HL-60 (cell line): ENCODE measurements around the gene BAIAP2L1.

Experiments used
- DNase-seq, 2 experiments: peaks; one replicate each; pipeline ENCODE4 v3.0.0-alpha.2; 2010 to 2020; ENCODE audit warnings: low read depth in 1 of 2, low spot score in 1 of 2
- H3K27ac ChIP-seq: fragments of 250-450 bp; sonication (Bioruptor Pico); replicated peaks from 2 replicates; pipeline ENCODE4 v1.5.1; 2020; ENCODE audit warnings: mild to moderate bottlenecking, moderate library complexity
- H3K27me3 ChIP-seq: fragments of 250-450 bp; sonication (Bioruptor Pico); 2 replicates; pipeline ENCODE4 v1.5.1; 2021; ENCODE audit warnings: mild to moderate bottlenecking, moderate library complexity; ENCODE audit not compliant: insufficient read depth, poor library complexity, severe bottlenecking
- H3K4me3 ChIP-seq: replicated peaks from 2 replicates; pipeline ENCODE4 v1.5.1; 2011; ENCODE audit warnings: mild to moderate bottlenecking, control low read depth, low read length; ENCODE audit not compliant: insufficient read depth
- GABPA ChIP-seq: IDR thresholded peaks from 2 replicates; pipeline ENCODE4 v1.6.1; 2012; ENCODE audit warnings: low read depth
- POLR2AphosphoS5 ChIP-seq: IDR thresholded peaks from 2 replicates; pipeline ENCODE4 v1.6.1; 2012; ENCODE audit warnings: low read depth
- SPI1 ChIP-seq: IDR thresholded peaks from 2 replicates; pipeline ENCODE4 v1.6.1; 2012; ENCODE audit warnings: low read depth, mild to moderate bottlenecking, borderline replicate concordance
- TF ChIP-seq, protein P1 (sequence below): IDR thresholded peaks from 2 replicates; pipeline ENCODE4 v1.6.1; 2012; ENCODE audit warnings: low read depth; ENCODE audit not compliant: insufficient replicate concordance
- TF ChIP-seq, protein P2 (sequence below): IDR thresholded peaks from one replicate; pipeline ENCODE4 v1.5.1; 2011; ENCODE audit warnings: low read length, control low read depth, inconsistent platforms; ENCODE audit not compliant: insufficient read depth

Gene BAIAP2L1

DNA sequence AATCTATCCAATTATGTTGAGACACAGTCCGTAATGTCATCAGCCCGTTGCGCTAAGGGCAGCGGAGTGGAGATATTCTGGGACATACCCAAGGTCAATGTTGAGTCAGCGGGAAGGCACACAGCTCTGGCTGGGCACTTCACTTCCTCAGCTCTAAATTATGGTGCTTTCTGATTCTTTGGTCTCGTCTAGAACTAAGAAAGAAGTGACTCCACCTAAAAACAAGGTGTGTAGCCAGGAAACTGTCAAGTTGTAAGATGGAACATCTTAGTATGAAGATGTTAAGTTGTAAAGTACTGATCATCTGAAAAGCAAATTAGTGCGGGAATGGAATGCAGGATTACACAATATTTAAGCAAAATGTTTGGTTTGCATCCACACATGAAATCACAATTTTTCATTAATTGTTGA, 43.1 kb downstream of the BAIAP2L1 start:
- no peak overlapping the region for H3K4me3 ChIP-seq
- no peak overlapping the region for H3K27ac ChIP-seq
- no peak for TF ChIP-seq POLR2AphosphoS5
- no peak for TF ChIP-seq GABPA
- no peak for TF ChIP-seq SPI1

DNA sequence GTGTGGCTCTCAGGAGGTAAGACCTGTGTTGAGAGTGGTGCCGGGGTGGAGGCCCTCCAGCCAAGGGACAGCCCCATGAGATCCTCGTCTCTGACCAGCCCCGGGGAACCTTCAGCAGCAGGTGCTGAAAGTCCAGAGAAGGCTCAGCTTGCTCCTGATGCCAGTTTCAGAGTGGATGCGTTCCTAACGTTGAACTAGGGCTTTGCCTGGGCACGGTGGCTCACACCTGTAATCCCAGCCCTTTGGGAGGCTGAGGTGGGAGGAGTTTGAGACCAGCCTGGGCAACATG, 45.7 kb downstream of the BAIAP2L1 start:
- no peak for TF ChIP-seq SPI1
- TF ChIP-seq, protein P1, sequence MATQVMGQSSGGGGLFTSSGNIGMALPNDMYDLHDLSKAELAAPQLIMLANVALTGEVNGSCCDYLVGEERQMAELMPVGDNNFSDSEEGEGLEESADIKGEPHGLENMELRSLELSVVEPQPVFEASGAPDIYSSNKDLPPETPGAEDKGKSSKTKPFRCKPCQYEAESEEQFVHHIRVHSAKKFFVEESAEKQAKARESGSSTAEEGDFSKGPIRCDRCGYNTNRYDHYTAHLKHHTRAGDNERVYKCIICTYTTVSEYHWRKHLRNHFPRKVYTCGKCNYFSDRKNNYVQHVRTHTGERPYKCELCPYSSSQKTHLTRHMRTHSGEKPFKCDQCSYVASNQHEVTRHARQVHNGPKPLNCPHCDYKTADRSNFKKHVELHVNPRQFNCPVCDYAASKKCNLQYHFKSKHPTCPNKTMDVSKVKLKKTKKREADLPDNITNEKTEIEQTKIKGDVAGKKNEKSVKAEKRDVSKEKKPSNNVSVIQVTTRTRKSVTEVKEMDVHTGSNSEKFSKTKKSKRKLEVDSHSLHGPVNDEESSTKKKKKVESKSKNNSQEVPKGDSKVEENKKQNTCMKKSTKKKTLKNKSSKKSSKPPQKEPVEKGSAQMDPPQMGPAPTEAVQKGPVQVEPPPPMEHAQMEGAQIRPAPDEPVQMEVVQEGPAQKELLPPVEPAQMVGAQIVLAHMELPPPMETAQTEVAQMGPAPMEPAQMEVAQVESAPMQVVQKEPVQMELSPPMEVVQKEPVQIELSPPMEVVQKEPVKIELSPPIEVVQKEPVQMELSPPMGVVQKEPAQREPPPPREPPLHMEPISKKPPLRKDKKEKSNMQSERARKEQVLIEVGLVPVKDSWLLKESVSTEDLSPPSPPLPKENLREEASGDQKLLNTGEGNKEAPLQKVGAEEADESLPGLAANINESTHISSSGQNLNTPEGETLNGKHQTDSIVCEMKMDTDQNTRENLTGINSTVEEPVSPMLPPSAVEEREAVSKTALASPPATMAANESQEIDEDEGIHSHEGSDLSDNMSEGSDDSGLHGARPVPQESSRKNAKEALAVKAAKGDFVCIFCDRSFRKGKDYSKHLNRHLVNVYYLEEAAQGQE, result no peak
- no peak for TF ChIP-seq GABPA
- H3K27ac ChIP-seq, result no peak overlapping the region
- no peak for DNase-seq
- no peak overlapping the region for H3K4me3 ChIP-seq
- H3K27me3 ChIP-seq, result no peaks in the 10 kb centered on the region

More for the DNA sequence above, 43.1 kb downstream of the BAIAP2L1 start:
- no peak for DNase-seq
- H3K27me3 ChIP-seq, result peaks cover 3% of the 10 kb centered on the region

DNA sequence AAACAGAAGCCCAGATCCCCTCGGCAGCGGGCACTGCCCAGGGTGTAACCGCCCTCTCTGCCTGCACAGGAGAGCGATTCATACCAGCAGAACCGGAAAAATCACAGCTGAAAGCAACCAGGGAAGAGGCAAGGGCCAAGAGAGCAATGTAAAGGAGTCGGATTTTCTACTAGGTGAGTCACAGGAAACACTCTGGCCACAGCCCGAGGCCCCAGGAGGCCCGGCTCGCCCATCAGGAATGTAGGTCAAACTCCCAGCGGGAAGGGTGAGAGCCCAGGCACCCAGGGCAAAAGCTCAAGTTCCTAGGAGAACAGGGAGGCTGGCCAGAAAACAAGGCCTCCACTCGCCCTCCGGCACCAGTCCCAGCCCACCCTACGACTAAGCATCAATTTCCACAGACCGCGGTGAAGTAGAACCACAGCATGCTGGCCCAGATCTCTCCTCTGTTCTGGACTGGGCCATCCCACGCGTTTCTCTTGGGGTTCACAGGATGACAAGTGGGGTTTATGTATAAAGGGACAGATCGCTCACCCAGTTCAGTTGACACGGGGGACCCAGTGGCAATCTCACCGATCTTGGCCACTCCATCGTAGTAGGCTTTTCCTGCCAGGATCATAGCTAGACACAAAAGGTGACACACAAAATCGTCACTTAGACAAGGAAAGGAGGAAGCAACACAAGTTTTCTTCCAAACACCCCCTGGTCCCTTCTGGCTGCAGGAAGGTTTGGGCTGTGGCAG, 46.2 kb downstream of the BAIAP2L1 start:
- no peaks in the 10 kb centered on the region for H3K27me3 ChIP-seq
- no peak for DNase-seq
- TF ChIP-seq, protein P2, sequence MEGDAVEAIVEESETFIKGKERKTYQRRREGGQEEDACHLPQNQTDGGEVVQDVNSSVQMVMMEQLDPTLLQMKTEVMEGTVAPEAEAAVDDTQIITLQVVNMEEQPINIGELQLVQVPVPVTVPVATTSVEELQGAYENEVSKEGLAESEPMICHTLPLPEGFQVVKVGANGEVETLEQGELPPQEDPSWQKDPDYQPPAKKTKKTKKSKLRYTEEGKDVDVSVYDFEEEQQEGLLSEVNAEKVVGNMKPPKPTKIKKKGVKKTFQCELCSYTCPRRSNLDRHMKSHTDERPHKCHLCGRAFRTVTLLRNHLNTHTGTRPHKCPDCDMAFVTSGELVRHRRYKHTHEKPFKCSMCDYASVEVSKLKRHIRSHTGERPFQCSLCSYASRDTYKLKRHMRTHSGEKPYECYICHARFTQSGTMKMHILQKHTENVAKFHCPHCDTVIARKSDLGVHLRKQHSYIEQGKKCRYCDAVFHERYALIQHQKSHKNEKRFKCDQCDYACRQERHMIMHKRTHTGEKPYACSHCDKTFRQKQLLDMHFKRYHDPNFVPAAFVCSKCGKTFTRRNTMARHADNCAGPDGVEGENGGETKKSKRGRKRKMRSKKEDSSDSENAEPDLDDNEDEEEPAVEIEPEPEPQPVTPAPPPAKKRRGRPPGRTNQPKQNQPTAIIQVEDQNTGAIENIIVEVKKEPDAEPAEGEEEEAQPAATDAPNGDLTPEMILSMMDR, result no peak
- TF ChIP-seq, protein P1, result no peak
- TF ChIP-seq GABPA (no peak), SPI1 (no peak), POLR2AphosphoS5 (no peak)
- no peak overlapping the region for H3K27ac ChIP-seq
- no peak overlapping the region for H3K4me3 ChIP-seq

DNA sequence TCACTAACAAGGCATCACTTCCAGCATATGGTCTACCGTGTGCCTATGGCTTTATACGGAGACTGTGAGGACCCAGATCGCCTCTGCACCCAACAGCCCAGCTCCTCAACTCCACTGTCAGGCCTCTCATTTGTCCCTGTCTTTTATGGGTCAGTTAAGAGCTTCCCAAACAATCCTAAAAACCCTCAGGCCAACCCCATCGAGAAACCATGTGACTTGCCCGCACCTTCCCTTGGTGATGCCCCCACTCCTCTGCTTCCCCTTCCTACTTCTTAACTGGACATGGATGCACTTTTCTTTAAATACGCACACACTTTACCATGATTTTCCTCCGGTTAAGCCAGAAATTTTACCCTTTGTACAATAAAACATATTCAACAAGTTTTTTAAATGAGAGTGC, 46.8 kb downstream of the BAIAP2L1 start:
- Histone ChIP-seq H3K4me3 (no peak overlapping the region), H3K27me3 (no peaks in the 10 kb centered on the region), H3K27ac (no peak overlapping the region)
- no peak for TF ChIP-seq SPI1
- TF ChIP-seq, protein P1, result no peak
- no peak for TF ChIP-seq POLR2AphosphoS5
- TF ChIP-seq, protein P2, result no peak
- TF ChIP-seq GABPA, result no peak
- no peak for DNase-seq
